Transverse colon (tissue), 4 donors: ENCODE data around the gene PPP1R14D.

ENCODE experiments used
- CTCF ChIP-seq, 5 experiments: fragments of 200-600 bp in 3 of 5; fragments of 450-650 bp in 2 of 5; sonication (generic) in 3 of 5; IDR thresholded peaks; 1 replicate in 2 of 5; 2 replicates in 3 of 5; pipeline ENCODE4 v1.5.1; 2016 to 2017; ENCODE audit warnings: antibody characterized with exemption in 5 of 5, inconsistent platforms in 3 of 5, mild to moderate bottlenecking in 2 of 5, moderate library complexity in 1 of 5
- POLR2A ChIP-seq: fragments of 450-650 bp; IDR thresholded peaks from one replicate; pipeline ENCODE4 v1.6.1; 2016; ENCODE audit warnings: antibody characterized with exemption, mild to moderate bottlenecking, moderate library complexity
- POLR2AphosphoS5 ChIP-seq, 3 donors: sonication (generic); formaldehyde crosslinking; IDR thresholded peaks; one replicate each; pipeline ENCODE4 v1.6.1; 2016; ENCODE audit warnings: antibody characterized with exemption in 3 of 3

GRCh38 chr15:40826423-40827075, 2.0 kb downstream of the PPP1R14D start:
- TF ChIP-seq CTCF (IDR thresholded peaks at IDR 0.05) = no peak
- no peak for TF ChIP-seq POLR2AphosphoS5 (IDR thresholded peaks at IDR 0.05)
- no peak for TF ChIP-seq POLR2A
